ENCODE measurements around the gene ZNF844.
"Not testable (repeated sequence)": the region's sequence is repeated elsewhere in the genome, so short reads cannot be mapped to it uniquely, and the experiment has no call there.

ZNF844 gene

DNA sequence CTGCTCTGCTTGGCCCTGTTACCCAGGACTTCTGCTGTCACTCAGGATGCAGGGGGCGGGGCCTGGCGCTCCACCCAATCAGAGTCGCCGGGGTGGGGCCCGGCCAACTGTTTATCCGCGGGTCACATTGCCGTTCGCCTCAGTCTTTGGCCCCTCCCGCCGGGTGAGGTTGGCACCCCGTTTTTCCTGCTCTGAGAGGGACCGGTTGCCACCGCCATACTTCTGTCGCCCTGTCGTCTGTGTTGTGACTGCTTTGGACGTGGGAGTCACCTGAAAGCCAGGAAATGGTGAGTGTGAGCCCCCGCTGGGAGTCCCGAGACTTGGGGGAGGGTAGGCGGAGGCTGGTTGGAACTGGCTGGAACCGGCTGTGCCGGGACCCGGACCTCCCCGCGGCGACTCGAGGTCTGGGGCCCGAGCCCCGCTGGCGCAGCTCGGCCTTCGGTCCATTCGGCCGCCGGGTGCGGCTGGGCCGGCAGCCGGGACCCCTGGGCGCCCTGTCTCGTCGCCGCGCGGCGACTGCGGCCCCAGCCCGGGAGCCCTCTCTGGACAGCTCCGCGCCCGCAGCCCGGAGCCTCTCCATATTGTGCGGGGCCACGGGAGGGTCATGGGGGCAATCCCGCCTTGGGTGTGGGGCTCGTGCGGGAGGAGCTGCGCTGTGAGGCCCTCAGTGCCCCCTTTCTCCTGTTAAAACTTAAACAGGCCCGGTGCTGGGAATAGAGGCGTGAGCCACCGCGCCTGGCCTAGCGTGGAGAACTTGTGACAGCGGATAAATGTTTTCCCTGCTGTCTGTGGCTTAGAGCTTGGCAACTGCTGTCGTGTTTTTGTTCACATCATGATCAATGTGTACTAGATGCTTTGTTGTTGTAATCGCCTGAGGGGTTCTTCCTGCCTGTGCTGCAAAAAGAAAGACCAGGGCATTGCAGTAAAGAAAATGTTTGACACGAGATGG lies at the start of gene ZNF844:
Gene ZNF844 (plus strand): TSS at position 142 of the 949 bp plus-strand sequence. CDS start 143 bp downstream, at position 285.
- no peak for DNase-seq

DNA sequence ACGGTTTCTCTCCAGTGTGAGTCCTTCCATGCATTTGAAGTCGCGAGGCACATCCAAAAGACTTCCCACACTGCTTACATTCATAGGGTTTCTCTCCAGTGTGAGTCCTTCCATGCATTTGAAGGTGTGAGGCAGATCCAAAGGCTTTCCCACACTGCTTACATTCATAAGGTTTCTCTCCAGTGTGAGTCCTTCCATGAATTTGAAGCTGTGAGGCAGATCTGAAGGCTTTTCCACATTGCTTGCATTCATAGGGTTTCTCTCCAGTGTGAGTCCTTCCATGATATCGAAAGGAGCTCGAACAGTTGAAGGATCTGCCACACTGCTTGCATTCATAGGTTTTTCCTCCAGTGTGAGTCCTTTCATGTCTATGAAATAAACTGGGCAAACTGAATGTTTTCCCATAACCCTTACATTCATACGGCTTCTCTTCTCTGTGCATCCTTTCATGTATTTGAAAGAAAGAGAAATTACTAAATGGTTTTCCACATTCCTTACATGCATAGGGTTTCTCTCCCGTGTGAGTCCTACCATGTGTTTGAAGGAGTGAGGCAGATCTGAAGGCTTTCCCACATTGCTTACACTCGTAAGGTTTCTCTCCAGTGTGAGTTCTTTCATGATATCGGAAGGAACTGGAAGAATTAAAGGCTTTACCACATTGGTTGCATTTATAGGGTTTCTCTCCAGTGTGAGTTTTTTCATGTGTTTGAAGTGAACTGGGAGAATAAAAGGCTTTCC lies 49.3 kb upstream of the ZNF844 start:
- DNase-seq: no peak

GRCh38 chr19:12015753-12016116 lies 48.8 kb upstream of the ZNF844 start:
- DNase-seq: no peak

GRCh38 chr19:12034198-12034597 lies 30.3 kb upstream of the ZNF844 start:
- DNase-seq: no peak

DNA sequence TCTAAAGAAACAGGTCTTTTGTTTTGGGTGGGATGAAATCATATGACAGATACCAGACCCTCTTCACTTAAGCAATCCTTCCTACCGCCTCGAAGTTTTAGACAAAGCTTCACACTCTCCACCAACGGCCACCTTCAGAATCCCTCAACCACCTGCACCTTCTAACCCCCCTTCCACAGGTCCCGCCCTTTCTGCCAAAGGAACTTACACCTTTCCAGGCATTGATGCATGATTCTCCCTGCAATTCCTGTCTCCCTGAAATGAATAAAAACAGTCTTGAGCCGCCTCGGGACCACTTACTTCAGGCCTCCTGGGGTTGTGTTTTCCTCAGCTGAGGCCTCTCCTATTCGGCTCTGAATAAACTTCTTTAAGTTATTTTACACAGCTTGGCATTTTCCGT lies 29.9 kb upstream of the ZNF844 start:
- DNase-seq: no peak

GRCh38 chr19:12035220-12036172 lies 29.0 kb upstream of the ZNF844 start, which contains the start of gene ZNF433:
ZNF433 (minus strand) TSS chr19:12035679; CDS start chr19:12035539, 140 bp downstream.
- no peak for DNase-seq

DNA sequence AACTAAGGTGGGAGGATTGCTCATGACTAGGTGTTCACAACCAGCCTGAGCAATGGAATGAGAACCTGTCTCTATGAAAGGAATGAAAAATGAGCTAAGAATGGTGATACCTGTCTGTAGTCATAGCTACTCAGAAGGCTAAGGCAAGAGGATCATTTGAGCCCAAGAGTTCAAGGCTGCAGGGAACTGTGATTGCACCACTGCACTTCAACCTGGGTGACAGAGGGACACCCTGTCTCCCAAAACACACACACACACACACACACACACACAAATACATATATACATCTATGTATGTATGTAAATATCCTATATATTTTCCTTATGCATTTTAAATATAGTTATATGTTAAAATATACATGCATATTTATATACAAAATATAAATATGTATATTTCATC lies 21.6 kb upstream of the ZNF844 start:
- DNase-seq: no peak

DNA sequence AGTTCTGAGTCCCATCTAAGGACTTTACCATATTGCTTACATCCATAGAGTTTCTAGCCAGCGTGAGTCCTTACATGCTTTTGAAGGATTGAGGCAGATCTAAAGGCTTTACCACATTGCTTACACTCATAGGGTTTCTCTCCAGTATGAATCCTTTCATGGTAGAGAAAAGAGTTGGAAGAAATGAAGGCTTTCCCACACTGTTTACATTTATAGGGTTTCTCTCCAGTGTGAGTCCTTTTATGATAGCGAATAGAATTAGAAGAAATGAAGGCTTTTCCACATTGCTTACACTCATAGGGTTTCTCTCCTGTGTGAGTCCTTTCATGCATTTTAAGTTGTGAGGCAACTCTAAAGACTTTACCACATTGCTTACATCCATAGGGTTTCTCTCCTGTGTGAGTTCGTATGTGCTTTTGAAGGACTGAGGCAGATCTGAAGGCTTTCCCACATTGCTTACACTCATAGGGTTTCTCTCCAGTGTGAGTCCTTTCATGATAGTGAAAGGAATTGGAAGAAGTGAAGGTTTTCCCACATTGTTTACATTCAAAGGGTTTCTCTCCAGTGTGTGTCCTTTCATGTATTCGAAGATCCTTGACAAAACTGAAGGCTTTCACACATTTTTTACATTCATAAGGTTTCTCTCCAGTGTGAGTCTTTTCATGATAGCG lies 20.6 kb upstream of the ZNF844 start:
- no peak for DNase-seq

DNA sequence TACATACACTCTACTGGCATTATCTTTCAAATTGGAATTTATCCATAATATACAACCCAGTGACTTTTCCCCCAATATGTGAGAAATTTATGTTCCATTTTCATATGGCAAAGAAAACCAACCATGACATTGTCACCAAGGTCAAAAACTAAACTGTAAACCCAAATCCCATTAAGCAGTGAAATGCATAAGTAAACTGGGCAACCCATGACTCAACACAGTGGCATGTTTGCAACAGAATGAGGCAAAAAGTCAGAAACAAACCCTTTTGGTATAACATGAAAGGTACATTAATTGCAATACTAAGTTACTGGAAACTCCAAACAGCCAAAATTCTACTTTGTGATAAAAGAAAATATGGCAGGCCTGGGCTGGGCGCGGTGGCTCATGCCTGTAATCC lies 16.7 kb upstream of the ZNF844 start:
- DNase-seq: no peak

GRCh38 chr19:12052091-12052496 lies 12.4 kb upstream of the ZNF844 start:
- no peak for DNase-seq

DNA sequence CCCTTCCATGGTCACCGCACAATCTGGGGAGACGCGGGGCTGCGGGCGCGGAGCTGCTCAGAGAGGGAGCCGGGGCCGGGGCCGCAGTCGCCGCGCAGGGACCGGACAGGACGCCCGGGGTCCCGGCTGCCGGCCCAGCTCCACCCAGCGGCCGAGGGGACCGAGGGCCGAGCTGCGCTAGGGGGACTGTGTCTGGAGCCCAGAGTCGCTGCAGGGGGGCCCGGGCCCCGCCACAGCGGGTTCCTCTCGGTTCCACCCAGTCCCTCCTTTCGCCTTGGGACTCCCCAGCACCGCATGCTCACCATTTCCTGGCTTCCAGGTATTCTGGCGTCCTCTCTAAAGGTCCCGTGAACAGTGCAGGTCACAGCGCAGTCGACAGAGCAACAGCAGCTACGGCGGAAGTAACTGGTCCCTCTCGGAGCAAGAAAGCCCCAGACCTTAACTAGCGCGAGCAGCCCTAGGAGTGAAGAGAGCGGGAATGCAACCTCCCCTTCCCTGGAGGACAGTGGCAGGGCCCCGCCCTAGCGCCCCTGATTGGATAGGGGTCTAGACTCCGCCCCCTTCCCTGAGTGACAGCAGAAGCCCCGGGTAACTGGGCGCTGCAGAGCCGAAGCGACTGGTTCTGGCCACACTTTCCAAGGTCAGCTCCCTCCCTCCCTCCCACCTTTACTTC lies 11.9 kb upstream of the ZNF844 start, which contains the start of gene ZNF878:
Gene ZNF878 (minus strand): TSS at position 465 of the 673 bp plus-strand sequence. CDS start 160 bp downstream, at position 305.
- DNase-seq: no peak

GRCh38 chr19:12055784-12056183 lies 8.7 kb upstream of the ZNF844 start:
- DNase-seq: no peak

GRCh38 chr19:12075538-12076139 lies 11.1 kb downstream of the ZNF844 start:
- no peak for DNase-seq

GRCh38 chr19:12076331-12076730 lies 11.8 kb downstream of the ZNF844 start:
- not testable (repeated sequence) for DNase-seq

- DNase-seq: no peak
Observed at GRCh38 chr19:12077375-12077774, 12.8 kb downstream of the ZNF844 start.

DNA sequence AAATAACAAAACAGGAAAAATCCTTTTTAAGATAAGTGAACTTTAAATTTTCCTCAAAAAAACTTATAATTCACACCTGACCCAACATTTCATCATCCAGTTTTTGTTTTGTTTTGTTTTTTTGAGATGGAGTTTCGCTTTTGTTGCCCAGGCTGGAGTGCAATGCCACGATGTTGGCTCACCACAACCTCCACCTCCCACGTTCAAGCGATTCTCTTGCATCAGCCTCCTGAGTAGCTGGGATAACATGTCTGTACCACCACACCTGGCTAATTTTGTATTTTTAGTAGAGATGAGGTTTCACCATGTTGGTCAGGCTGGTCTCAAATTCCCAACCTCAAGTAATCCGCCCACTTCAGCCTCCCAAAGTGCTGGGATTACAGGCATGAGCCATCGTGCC lies 18.8 kb downstream of the ZNF844 start:
- DNase-seq: not testable (repeated sequence)

DNA sequence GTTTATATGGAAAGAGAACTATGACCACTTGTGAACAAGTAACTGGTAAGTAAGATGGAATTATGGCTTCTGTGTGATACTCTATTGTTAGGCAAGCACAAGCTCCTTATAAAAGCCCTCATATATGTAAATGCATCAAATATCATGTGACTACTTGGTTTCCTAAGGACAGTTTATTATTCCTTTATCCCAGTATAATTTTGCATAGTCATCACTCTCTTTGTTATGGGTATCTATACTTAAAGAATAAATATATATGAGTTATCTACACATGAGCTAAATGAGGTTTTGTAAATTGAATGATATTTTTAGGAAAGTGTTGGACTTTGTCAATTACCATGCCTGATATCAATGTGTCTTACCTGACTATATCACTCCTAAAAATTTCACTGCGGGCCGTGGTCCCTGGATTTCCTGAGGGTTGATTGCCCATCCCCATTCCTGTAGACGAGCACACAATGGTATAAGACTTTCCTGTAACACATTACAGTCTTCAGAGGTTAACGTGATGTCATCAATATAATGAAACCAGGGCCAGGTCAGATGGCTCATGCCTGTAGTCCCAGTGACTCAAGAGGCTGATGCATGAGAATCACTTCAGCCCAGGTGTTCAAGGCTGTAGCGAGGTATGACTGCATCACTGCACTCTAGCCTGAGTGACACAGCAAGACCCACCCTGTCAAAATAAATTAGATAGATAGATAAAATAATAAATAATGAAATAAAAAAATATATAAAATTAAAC lies 20.7 kb downstream of the ZNF844 start:
- DNase-seq: no peak

DNA sequence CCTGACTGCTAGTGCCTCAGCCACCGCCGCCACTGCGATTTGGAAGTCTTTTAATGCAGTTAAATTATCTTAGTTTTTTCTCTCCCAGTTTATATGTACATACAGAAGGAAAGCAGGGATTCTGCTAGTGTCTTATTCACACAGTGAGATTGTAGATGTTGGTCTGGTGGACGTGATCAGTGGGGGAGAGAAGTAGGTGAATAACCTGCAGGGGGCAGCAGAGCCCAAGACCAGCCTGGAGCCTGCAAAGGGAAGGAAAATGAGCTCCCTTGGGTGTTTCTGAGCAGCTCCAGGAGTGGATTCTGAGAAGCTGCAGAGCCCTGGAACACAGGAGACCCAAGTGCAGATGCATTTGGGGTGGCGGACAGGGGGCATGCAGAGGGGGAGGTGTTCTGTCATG lies 26.3 kb downstream of the ZNF844 start:
- DNase-seq: no peak

GRCh38 chr19:12092065-12092867 lies 27.7 kb downstream of the ZNF844 start:
- DNase-seq: no peak
